ENCODE data around the gene WNK4.

The WNK4 gene

DNA sequence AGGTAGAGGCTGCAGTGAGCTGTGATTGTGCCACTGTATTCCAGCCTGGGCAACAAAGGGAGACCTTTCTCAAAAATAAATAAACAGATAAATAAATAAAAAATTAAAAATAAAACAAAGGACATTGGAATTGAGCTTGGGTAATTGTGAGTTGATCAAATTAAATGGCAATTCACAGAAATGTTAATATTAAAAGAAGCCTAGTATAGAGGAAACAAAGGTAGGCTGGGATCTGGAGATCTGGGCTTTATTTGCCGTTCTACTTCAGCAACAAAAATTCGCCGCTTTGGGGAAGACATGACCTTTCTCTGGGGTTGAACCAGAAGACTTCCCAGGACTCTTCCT is 7.5 kb upstream of the WNK4 start:
- DNase-seq (ENCODE audit: low read depth): no peak

GRCh38 chr17:42773290-42774035 is 6.9 kb upstream of the WNK4 start, which contains the start of gene VPS25:
TSS of gene VPS25 (plus strand) at chr17:42773449. CDS start at chr17:42773476, 27 bp downstream.
- DNase-seq (ENCODE audit: low read depth): peak; percentile 58

DNA sequence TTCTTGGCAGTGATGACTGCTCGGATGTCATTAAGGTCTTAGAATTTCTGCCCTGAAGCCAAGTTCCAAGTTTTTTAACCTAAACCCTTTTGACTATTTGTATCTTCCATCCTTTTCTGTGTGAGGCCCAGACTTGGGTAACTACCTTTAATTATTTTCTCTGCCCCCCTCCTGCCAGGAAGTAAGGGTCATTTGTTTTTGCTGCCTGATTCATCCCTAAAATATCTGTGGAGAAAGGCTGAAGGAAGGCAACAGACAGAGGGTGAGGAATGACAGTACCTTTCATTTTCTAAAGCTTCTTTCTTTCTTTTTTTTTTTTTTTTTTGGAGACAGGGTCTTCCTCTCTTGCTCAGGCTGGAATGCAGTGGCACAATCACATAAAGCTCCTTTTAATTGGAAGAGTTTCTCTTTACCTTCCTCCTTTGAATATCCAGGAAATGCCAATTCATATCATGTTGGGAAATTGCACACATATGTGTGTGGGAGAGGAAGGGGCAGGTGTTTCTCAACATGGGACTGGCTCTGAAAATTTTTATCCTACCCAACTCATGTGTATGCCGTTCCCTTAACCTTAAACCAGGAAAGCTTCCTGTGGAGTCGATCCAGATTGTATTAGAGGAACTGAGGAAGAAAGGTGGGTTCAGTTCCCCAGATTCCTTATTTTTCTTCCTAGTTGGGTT is 6.2 kb upstream of the WNK4 start:
- DNase-seq (ENCODE audit: low read depth): no peak

GRCh38 chr17:42775534-42776098 is 4.8 kb upstream of the WNK4 start:
- DNase-seq (ENCODE audit: low read depth): no peak

DNA sequence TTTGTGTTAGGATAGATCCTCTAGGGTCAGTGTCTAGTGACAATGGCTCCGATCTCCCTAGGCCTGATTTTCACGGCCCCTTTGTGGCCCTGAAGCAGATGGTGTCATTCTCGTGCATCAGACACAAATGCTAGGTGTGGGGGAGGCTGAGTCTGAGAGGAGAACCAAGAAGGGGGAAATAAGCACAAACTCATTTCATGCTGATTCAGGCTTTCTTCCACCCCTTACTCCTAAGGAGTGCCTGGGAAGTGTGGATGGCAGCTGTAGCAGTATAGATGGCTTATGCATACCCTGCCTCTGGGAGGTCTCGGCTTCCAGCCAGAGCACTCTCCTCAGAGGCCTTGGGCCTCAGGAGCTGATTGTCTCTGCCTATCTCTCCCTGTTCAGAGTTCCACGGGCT is 1.8 kb upstream of the WNK4 start:
- no peak for DNase-seq (ENCODE audit: low read depth)

DNA sequence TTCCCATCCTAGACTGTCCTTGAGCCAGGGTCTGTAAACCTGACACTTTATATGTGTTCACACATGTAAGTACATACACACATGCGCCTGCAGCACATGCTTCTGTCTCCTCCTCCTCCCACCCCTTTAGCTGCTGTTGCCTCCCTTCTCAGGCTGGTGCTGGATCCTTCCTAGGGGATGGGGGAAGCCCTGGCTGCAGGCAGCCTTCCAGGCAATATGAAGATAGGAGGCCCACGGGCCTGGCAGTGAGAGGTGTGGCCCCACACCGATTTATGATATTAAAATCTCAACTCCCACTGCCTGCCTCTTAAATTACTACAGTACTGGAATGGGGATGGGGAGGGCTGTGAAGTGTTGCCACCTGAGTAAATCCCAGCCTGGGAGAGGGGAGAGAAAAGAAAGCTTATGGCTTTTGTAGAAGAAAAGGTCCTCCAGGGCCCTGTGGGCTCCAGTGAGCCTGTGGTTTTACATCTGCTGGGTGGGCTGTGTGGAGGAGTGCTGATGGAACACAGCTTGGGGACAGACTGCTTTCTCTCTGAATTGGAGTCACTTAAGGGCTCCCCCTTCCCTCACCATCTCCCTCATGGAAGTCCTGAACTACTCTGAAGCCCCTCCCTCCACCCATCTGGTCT is 990 bp upstream of the WNK4 start:
- no peak for DNase-seq (ENCODE audit: low read depth)

DNA sequence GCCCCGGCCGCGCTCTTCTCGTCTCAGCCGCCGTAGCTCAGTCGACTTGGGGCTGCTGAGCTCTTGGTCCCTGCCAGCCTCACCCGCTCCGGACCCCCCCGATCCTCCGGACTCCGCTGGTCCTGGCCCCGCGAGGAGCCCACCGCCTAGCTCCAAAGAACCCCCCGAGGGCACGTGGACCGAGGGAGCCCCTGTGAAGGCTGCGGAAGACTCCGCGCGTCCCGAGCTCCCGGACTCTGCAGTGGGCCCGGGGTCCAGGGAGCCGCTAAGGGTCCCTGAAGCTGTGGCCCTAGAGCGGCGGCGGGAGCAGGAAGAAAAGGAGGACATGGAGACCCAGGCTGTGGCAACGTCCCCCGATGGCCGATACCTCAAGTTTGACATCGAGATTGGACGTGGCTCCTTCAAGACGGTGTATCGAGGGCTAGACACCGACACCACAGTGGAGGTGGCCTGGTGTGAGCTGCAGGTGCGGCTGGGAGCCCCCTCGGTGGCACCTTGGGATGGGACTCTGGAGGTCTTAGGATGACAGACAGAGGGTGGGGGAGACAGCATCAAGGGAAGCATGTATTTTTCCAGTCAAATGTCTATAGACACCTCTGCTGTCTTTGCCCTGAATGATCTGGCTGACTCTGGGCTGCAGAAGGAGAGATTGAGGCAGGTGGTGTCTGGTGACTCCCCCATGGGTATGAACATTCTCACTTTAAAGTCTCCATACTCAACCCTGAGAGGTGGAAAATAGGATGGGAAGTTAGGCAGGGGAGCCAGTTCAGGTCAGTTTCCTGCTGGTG is 635 bp downstream of the WNK4 start:
- no peak for DNase-seq (ENCODE audit: low read depth)

GRCh38 chr17:42781639-42782165 is 1.3 kb downstream of the WNK4 start:
- no peak for DNase-seq (ENCODE audit: low read depth)

GRCh38 chr17:42782166-42783061 is 2.0 kb downstream of the WNK4 start:
- DNase-seq (ENCODE audit: low read depth): no peak

- DNase-seq (ENCODE audit: low read depth): no peak
These were observed 2.8 kb downstream of the WNK4 start for GRCh38 chr17:42783062-42783790.

DNA sequence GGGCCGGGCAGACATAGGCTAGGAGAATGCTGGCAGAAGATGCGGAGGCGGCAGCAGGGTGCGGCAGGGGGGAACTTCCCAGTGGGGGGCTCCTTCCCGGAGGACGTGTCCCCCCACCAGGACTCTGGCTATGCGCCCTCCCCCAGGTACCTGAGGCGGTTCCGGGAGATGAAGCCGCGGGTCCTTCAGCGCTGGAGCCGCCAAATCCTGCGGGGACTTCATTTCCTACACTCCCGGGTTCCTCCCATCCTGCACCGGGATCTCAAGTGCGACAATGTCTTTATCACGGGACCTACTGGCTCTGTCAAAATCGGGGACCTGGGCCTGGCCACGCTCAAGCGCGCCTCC is 3.4 kb downstream of the WNK4 start:
- no peak for DNase-seq (ENCODE audit: low read depth)

GRCh38 chr17:42784409-42784808 is 4.0 kb downstream of the WNK4 start:
- no peak for DNase-seq (ENCODE audit: low read depth)

- DNase-seq (ENCODE audit: low read depth): no peak
These were observed 4.6 kb downstream of the WNK4 start for GRCh38 chr17:42784811-42785592.

- DNase-seq (ENCODE audit: low read depth): no peak
These were observed 6.9 kb downstream of the WNK4 start for GRCh38 chr17:42787266-42787665.

DNA sequence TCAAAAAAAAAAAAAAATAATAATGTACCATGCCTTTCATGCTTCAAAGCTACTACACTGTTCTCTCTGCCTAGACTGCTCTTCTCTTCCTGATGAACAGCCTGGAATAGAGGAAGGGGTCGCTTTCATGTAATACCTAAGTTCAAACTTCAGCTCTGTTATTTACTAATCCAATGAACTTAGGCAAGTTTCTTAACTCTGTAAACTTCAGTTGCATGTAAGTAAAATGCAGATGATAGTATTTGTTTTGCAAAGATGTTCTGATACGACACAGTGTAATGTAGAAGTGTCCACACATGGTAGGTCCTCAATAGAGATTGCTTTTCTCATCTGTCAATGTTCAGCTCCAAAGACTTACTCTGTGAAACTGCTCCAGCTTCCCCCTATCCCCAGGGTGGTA is 11.5 kb downstream of the WNK4 start:
- no peak for DNase-seq (ENCODE audit: low read depth)

GRCh38 chr17:42792545-42792944 is 12.1 kb downstream of the WNK4 start:
- DNase-seq (ENCODE audit: low read depth): no peak

- DNase-seq (ENCODE audit: low read depth): no peak
These were observed 14.7 kb downstream of the WNK4 start for GRCh38 chr17:42795061-42795460.

DNA sequence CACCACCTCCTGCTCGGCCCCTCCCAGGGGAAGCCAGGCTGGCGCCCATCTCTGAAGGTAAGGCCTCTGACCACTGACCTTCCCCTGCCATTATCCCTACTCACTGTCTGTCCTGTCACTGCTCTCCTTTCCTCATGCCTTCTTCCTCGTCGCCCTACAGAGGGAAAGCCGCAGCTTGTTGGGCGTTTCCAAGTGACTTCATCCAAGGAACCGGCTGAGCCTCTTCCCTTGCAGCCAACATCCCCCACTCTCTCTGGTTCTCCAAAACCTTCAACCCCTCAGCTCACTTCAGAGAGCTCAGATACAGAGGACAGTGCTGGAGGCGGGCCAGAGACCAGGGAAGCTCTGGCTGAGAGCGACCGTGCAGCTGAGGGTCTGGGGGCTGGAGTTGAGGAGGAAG is 15.1 kb downstream of the WNK4 start:
- no peak for DNase-seq (ENCODE audit: low read depth)

DNA sequence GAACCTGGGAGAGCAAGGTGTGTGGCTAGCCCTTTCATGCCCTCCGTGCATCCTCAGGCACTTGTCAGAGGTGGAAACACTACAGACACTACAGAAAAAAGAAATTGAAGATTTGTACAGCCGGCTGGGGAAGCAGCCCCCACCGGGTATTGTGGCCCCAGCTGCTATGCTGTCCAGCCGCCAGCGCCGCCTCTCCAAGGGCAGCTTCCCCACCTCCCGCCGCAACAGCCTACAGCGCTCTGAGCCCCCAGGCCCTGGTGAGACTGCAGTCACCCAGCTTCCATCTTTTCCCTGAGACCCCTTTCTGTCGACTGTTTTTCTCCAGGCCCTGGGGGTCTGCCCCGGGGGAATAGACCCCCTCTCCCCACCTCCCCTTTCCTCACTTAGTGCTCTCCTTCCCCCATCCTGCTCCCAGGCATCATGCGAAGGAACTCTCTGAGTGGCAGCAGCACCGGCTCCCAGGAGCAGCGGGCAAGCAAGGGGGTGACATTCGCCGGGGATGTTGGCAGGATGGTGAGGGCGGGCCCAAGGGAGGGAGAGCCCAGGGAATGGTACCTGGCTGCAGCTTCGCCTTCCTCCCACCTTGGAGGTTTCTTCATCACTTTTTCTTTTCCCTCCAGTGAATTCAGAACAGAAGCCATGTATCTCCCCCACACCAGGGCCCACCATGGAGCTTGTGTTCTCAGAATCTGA is 15.8 kb downstream of the WNK4 start:
- no peak for DNase-seq (ENCODE audit: low read depth)

Measured in activated gamma-delta T cell treated with anti-CD3 and anti-CD28 coated beads, Interleukin-2, amount 50 U/mL, for 16 hours (primary cell).